HEK293 (cell line): Measurements from ENCODE around the gene PHACTR3.
A peak's percentile ranks its signal among the peaks of the same experiment; 100 is the strongest.

Experiments
- CTCF ChIA-PET: fragments of 350-600 bp; formaldehyde crosslinking; extraction: SDS; loops from one replicate; lab custom pipeline; 2021; ENCODE audit warnings: antibody characterized with exemption; lab: Yijun Ruan, JAX
- POLR2A ChIA-PET: fragments of 300-600 bp; formaldehyde crosslinking; extraction: SDS; loops from one replicate; lab custom pipeline; 2020; ENCODE audit warnings: antibody characterized with exemption, inconsistent platforms; lab: Yijun Ruan, JAX
- H3K27ac ChIP-seq: fragments of 200-500 bp; sonication (Bioruptor generic); 2 replicates; pipeline ENCODE4 v1.5.1; 2014; ENCODE audit warnings: low read depth, low read length, control low read depth, inconsistent platforms; ENCODE audit errors: extremely low read depth
- H3K36me3 ChIP-seq, 2 experiments: fragments of 200-500 bp in 1 of 2; sonication (Bioruptor generic) in 1 of 2; 1 replicate in 1 of 2; 2 replicates in 1 of 2; pipeline ENCODE4 v1.5.1; 2014 to 2017; ENCODE audit warnings: inconsistent platforms in 2 of 2, low read length in 2 of 2; ENCODE audit not compliant: control insufficient read depth in 2 of 2, insufficient read depth in 1 of 2
- H3K4me1 ChIP-seq: fragments of 200-500 bp; sonication (Bioruptor generic); 2 replicates; pipeline ENCODE4 v1.5.1; 2014; ENCODE audit warnings: mild to moderate bottlenecking, low read length, inconsistent platforms; ENCODE audit not compliant: control insufficient read depth, insufficient read depth
- H3K4me3 ChIP-seq: 2 replicates; pipeline ENCODE4 v1.5.1; 2011; ENCODE audit warnings: low read depth, mild to moderate bottlenecking, control low read depth, low read length, moderate library complexity
- H3K9me3 ChIP-seq: fragments of 200-500 bp; sonication (Bioruptor generic); 2 replicates; pipeline ENCODE4 v1.5.1; 2014; ENCODE audit warnings: low read depth, low read length, inconsistent platforms; ENCODE audit not compliant: control insufficient read depth, insufficient read depth
- CTCF ChIP-seq: fragments of 450-650 bp; formaldehyde crosslinking; IDR thresholded peaks from 2 replicates; pipeline ENCODE4 v1.5.1; 2016; ENCODE audit warnings: missing biosample characterization, missing genetic modification characterization
- EGR2 ChIP-seq: fragments of 450-650 bp; formaldehyde crosslinking; IDR thresholded peaks from 2 replicates; pipeline ENCODE4 v1.5.1; 2016; ENCODE audit warnings: low read depth, missing biosample characterization, missing genetic modification characterization
- GLI2 ChIP-seq: fragments of 450-650 bp; formaldehyde crosslinking; IDR thresholded peaks from 2 replicates; pipeline ENCODE4; 2017; ENCODE audit warnings: missing biosample characterization, missing genetic modification characterization, low read depth, borderline replicate concordance
- GLI4 ChIP-seq: fragments of 450-650 bp; formaldehyde crosslinking; IDR thresholded peaks from 2 replicates; pipeline ENCODE4 v1.5.1; 2016; ENCODE audit warnings: missing biosample characterization, missing genetic modification characterization
- KLF16 ChIP-seq: fragments of 450-650 bp; formaldehyde crosslinking; IDR thresholded peaks from 2 replicates; pipeline ENCODE4 v1.5.1; 2017; ENCODE audit warnings: missing biosample characterization, missing genetic modification characterization
- PRDM1 ChIP-seq: fragments of 450-650 bp; formaldehyde crosslinking; IDR thresholded peaks from 2 replicates; pipeline ENCODE4; 2016; ENCODE audit warnings: missing biosample characterization, missing genetic modification characterization
- PRDM4 ChIP-seq: fragments of 450-650 bp; formaldehyde crosslinking; IDR thresholded peaks from 2 replicates; pipeline ENCODE4 v1.5.1; 2017; ENCODE audit warnings: missing biosample characterization, missing genetic modification characterization
- SCRT1 ChIP-seq: fragments of 450-650 bp; formaldehyde crosslinking; IDR thresholded peaks from 2 replicates; pipeline ENCODE4 v1.5.1; 2016; ENCODE audit warnings: missing biosample characterization, missing genetic modification characterization, borderline replicate concordance
- SCRT2 ChIP-seq: fragments of 450-650 bp; formaldehyde crosslinking; IDR thresholded peaks from 2 replicates; pipeline ENCODE4 v1.5.1; 2016; ENCODE audit warnings: missing biosample characterization, missing genetic modification characterization
- ZBTB8A ChIP-seq: fragments of 450-650 bp; formaldehyde crosslinking; IDR thresholded peaks from 2 replicates; pipeline ENCODE4 v1.5.1; 2016; ENCODE audit warnings: missing biosample characterization, missing genetic modification characterization
- ZNF175 ChIP-seq: fragments of 450-650 bp; formaldehyde crosslinking; IDR thresholded peaks from 2 replicates; pipeline ENCODE4 v1.5.1; 2016; ENCODE audit warnings: missing biosample characterization, missing genetic modification characterization
- ZNF223 ChIP-seq: fragments of 450-650 bp; formaldehyde crosslinking; IDR thresholded peaks from 2 replicates; pipeline ENCODE4 v1.5.1; 2016; ENCODE audit warnings: missing biosample characterization, missing genetic modification characterization
- ZNF24 ChIP-seq: fragments of 450-650 bp; formaldehyde crosslinking; IDR thresholded peaks from 2 replicates; pipeline ENCODE4 v1.5.1; 2016; ENCODE audit warnings: missing biosample characterization, missing genetic modification characterization
- ZNF416 ChIP-seq: fragments of 450-650 bp; formaldehyde crosslinking; IDR thresholded peaks from 2 replicates; pipeline ENCODE4 v1.5.1; 2016; ENCODE audit warnings: missing biosample characterization, missing genetic modification characterization
- ZNF510 ChIP-seq: fragments of 450-650 bp; formaldehyde crosslinking; IDR thresholded peaks from 2 replicates; pipeline ENCODE4 v1.5.1; 2018; ENCODE audit warnings: mild to moderate bottlenecking, missing genetic modification characterization, missing biosample characterization; ENCODE audit not compliant: insufficient replicate concordance
- ZNF521 ChIP-seq: fragments of 450-650 bp; formaldehyde crosslinking; IDR thresholded peaks from 2 replicates; pipeline ENCODE4 v1.5.1; 2017; ENCODE audit warnings: missing biosample characterization, mild to moderate bottlenecking, missing genetic modification characterization
- ZNF558 ChIP-seq: fragments of 450-650 bp; formaldehyde crosslinking; IDR thresholded peaks from 2 replicates; pipeline ENCODE4 v1.5.1; 2016; ENCODE audit warnings: missing biosample characterization, missing genetic modification characterization
- ZNF561 ChIP-seq: fragments of 450-650 bp; IDR thresholded peaks from 2 replicates; pipeline ENCODE4 v1.5.1; 2018; ENCODE audit warnings: missing biosample characterization, missing genetic modification characterization, borderline replicate concordance
- ZNF596 ChIP-seq: fragments of 450-650 bp; IDR thresholded peaks from 2 replicates; pipeline ENCODE4 v1.5.0; 2018; ENCODE audit warnings: missing biosample characterization, mild to moderate bottlenecking, missing genetic modification characterization, moderate library complexity
- ZNF701 ChIP-seq: fragments of 450-650 bp; formaldehyde crosslinking; IDR thresholded peaks from 2 replicates; pipeline ENCODE4 v1.5.1; 2016; ENCODE audit warnings: missing biosample characterization, missing genetic modification characterization
- ZSCAN23 ChIP-seq: fragments of 450-650 bp; formaldehyde crosslinking; IDR thresholded peaks from 2 replicates; pipeline ENCODE4 v1.5.1; 2016; ENCODE audit warnings: missing biosample characterization, missing genetic modification characterization
- TF ChIP-seq, protein P1 (sequence below): fragments of 450-650 bp; formaldehyde crosslinking; IDR thresholded peaks from 2 replicates; pipeline ENCODE4 v1.5.1; 2017; ENCODE audit warnings: missing biosample characterization, missing genetic modification characterization
- TF ChIP-seq, protein P2 (sequence below): fragments of 450-650 bp; formaldehyde crosslinking; IDR thresholded peaks from 2 replicates; pipeline ENCODE4 v1.5.1; 2016; ENCODE audit warnings: missing biosample characterization, missing genetic modification characterization
- TF ChIP-seq, protein P3 (sequence below): fragments of 450-650 bp; formaldehyde crosslinking; IDR thresholded peaks from 2 replicates; pipeline ENCODE4 v1.5.1; 2016; ENCODE audit warnings: missing biosample characterization, missing genetic modification characterization, low read depth

The PHACTR3 gene

GRCh38 chr20:59880198-59880597 lies 275.9 kb downstream of the PHACTR3 start (continued):
- TF ChIP-seq GLI4 (tag by site-specific recombination) = no peak
- no peak for TF ChIP-seq KLF16 (tag by site-specific recombination)

DNA sequence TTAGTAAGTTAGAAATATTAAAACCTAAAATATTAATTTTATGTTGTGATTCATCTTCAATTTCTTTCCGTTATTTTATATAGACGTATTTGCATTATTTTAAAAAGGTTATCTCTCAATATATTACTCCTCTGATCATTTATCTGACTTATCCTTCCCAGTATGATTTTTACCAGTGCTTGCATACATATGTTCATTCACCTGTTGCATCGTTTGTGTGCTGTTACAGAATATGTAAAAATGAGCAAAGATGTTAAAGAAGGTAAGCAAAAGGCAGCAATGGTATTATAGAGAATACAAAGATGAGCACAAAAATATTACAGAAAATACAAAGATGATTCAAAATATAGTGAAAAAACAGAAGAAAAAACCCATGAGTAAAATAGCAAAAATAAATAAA lies 280.2 kb downstream of the PHACTR3 start:
- ChIA-PET CTCF (interaction anchor here (0.7 kb wide), 1 partner anchor 52 kb away, joined by 3 read pairs; no protein-coding TSS in a partner anchor), POLR2A (no interaction called here)
- Histone ChIP-seq H3K9me3 (no peaks in the 10 kb centered on the region), H3K27ac (no peak overlapping the region), H3K4me1 (no peaks in the 10 kb centered on the region), H3K36me3 (no peaks in the 10 kb centered on the region), H3K4me3 (no peak overlapping the region)
- TF ChIP-seq ZNF510 (tag by site-specific recombination) (no peak), SCRT2 (peak; percentile 85), SCRT1 (tag by site-specific recombination) (peak; percentile 71; the same call in 1 of the 2 replicates)

DNA sequence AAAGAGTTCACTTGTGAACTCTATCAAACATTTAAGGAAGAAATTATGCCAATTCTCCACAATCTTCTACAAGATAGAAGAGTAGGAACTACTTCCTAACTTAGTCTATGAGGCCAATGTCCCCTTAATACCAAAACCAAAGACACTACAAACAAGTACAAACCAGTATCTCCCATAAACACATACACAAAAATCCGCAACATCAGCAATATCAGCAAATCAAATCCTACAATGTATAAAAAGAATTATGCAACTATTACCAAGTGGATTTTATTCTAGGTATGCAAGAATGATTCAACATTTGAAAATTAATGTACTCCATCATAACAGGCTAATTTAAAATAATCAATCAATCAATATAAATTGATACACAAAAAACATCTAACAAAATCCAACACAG lies 283.7 kb downstream of the PHACTR3 start:
- H3K4me1 ChIP-seq = no peaks in the 10 kb centered on the region
- ChIA-PET POLR2A (no interaction called here), CTCF (no interaction called here)
- no peak overlapping the region for H3K27ac ChIP-seq
- no peaks in the 10 kb centered on the region for H3K36me3 ChIP-seq
- H3K4me3 ChIP-seq = no peak overlapping the region
- no peak for TF ChIP-seq ZNF175 (tag by site-specific recombination)
- TF ChIP-seq ZNF558 (tag by site-specific recombination) = no peak
- no peak for TF ChIP-seq ZNF561
- TF ChIP-seq ZSCAN23 (tag by site-specific recombination) = no peak
- no peak for TF ChIP-seq GLI2 (tag by site-specific recombination)
- no peak for TF ChIP-seq ZNF521 (tag by site-specific recombination)
- TF ChIP-seq PRDM4 (tag by site-specific recombination) = no peak
- TF ChIP-seq, protein P1, sequence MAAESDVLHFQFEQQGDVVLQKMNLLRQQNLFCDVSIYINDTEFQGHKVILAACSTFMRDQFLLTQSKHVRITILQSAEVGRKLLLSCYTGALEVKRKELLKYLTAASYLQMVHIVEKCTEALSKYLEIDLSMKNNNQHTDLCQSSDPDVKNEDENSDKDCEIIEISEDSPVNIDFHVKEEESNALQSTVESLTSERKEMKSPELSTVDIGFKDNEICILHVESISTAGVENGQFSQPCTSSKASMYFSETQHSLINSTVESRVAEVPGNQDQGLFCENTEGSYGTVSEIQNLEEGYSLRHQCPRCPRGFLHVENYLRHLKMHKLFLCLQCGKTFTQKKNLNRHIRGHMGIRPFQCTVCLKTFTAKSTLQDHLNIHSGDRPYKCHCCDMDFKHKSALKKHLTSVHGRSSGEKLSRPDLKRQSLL = no peak
- TF ChIP-seq PRDM1 = no peak
- no peak for TF ChIP-seq ZNF223 (tag by site-specific recombination)
- TF ChIP-seq, protein P2, sequence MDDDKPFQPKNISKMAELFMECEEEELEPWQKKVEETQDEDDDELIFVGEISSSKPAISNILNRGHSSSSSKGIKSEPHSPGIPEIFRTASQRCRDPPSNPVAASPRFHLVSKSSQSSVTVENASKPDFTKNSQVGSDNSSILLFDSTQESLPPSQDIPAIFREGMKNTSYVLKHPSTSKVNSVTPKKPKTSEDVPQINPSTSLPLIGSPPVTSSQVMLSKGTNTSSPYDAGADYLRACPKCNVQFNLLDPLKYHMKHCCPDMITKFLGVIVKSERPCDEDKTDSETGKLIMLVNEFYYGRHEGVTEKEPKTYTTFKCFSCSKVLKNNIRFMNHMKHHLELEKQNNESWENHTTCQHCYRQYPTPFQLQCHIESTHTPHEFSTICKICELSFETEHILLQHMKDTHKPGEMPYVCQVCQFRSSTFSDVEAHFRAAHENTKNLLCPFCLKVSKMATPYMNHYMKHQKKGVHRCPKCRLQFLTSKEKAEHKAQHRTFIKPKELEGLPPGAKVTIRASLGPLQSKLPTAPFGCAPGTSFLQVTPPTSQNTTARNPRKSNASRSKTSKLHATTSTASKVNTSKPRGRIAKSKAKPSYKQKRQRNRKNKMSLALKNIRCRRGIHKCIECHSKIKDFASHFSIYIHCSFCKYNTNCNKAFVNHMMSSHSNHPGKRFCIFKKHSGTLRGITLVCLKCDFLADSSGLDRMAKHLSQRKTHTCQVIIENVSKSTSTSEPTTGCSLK (tag by site-specific recombination) = no peak
- no peak for TF ChIP-seq ZNF416 (tag by site-specific recombination)
- no peak for TF ChIP-seq ZBTB8A (tag by site-specific recombination)
- no peak for TF ChIP-seq ZNF701 (tag by site-specific recombination)
- TF ChIP-seq CTCF (tag by site-specific recombination) = no peak
- no peak for TF ChIP-seq EGR2 (tag by site-specific recombination)
- TF ChIP-seq, protein P3, sequence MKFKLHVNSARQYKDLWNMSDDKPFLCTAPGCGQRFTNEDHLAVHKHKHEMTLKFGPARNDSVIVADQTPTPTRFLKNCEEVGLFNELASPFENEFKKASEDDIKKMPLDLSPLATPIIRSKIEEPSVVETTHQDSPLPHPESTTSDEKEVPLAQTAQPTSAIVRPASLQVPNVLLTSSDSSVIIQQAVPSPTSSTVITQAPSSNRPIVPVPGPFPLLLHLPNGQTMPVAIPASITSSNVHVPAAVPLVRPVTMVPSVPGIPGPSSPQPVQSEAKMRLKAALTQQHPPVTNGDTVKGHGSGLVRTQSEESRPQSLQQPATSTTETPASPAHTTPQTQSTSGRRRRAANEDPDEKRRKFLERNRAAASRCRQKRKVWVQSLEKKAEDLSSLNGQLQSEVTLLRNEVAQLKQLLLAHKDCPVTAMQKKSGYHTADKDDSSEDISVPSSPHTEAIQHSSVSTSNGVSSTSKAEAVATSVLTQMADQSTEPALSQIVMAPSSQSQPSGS (tag by site-specific recombination) = no peak
- no peak for TF ChIP-seq ZNF596
- no peak for TF ChIP-seq ZNF24
- no peaks in the 10 kb centered on the region for H3K9me3 ChIP-seq
